GM13977 (cell line): ENCODE results near the gene CBLC.

Source experiments
- DNase-seq: peaks from one replicate; pipeline ENCODE4 v3.0.0; 2012; ENCODE audit warnings: low spot score
- in situ Hi-C: fragments of 300-500 bp; cut with MboI; formaldehyde crosslinking; loops from one replicate; pipeline ENCODE4 v1.12.0; 2022; ENCODE audit warnings: low sequenced_read_pairs, low pct_unique_long_range_greater_than_20kb, mixed read lengths, inconsistent platforms; ENCODE audit not compliant: unreplicated experiment
- TF ChIP-seq, protein P1 (sequence below): IDR thresholded peaks from 2 replicates; pipeline ENCODE4 v1.5.1; 2012; ENCODE audit warnings: mild to moderate bottlenecking, control low read depth; ENCODE audit not compliant: insufficient read depth; ENCODE audit errors: extremely low read depth, missing control alignments

CBLC gene

DNA sequence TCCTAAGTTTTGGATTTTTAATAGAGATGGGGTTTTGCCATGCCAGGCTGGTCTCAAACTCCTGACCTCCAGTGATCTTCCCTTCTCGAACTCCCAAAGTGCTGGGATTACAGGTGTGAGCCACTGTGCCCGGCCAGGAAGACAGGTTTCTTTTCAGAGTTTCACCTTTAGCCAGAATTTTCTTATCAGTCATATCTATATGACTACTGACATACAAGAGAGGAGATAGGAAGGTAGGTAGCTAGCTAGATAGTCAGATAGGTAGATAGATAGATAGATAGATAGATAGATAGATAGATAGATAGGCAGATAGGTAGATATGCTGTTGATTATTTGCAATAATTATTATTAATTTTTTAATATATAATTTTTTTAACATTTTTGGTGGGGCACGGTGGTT lies 7.6 kb downstream of the CBLC start:
- no peak for DNase-seq
- in situ Hi-C loops, result no loop called here
- TF ChIP-seq, protein P1, sequence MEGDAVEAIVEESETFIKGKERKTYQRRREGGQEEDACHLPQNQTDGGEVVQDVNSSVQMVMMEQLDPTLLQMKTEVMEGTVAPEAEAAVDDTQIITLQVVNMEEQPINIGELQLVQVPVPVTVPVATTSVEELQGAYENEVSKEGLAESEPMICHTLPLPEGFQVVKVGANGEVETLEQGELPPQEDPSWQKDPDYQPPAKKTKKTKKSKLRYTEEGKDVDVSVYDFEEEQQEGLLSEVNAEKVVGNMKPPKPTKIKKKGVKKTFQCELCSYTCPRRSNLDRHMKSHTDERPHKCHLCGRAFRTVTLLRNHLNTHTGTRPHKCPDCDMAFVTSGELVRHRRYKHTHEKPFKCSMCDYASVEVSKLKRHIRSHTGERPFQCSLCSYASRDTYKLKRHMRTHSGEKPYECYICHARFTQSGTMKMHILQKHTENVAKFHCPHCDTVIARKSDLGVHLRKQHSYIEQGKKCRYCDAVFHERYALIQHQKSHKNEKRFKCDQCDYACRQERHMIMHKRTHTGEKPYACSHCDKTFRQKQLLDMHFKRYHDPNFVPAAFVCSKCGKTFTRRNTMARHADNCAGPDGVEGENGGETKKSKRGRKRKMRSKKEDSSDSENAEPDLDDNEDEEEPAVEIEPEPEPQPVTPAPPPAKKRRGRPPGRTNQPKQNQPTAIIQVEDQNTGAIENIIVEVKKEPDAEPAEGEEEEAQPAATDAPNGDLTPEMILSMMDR, result no peak

GRCh38 chr19:44785993-44786392 lies 8.3 kb downstream of the CBLC start:
- DNase-seq, result no peak
- in situ Hi-C loops, result no loop called here

DNA sequence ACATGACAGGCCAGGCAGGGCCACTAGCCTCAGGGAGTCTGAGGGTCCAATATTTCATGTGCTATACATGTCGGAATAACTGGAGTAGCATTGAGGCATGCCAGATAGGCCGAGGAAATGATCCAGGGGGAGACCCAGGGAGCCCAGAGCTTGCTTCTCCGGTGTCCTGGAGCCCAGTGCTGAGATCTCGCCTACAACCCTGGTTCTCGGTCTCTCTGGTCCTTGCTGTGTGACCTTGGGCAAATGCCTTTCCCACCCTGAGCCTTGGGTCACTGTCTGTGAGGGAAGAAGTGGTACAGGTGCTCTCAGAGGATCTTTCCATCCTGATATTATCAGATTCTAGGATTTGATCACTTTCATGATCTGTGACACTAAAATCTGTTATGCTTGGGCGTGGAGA lies 11.3 kb downstream of the CBLC start:
- DNase-seq, result no peak
- TF ChIP-seq, protein P1, result no peak
- in situ Hi-C loops, result no loop called here

More at GRCh38 chr19:44785993-44786392, 8.3 kb downstream of the CBLC start:
- TF ChIP-seq, protein P1, result no peak

DNA sequence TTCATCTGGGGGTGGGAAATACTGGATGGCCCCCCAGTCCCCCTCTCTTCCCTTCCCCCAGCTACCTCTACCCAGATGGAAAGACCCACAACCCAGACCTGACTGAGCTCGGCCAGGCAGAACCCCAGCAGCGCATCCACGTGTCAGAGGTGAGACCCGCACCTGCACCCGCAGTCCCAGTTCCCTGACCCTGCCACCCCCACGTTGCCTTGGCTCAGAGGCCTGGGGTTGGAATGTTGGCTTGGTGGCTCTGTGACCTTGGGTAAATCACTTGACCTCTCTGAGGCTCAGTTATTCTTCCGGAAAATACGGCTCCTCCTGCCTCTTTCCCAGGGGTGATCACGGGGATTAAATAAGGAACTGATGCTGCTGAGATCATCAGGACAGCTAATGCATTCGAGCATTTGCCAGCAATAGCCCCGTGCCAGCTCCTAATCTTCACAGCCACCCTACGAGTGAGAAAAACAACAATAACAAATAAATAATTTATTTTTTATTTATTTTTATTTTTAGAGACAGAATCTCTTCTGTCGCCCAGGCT lies 12.3 kb downstream of the CBLC start:
- TF ChIP-seq, protein P1, result no peak
- in situ Hi-C loops, result no loop called here
- DNase-seq, result no peak

DNA sequence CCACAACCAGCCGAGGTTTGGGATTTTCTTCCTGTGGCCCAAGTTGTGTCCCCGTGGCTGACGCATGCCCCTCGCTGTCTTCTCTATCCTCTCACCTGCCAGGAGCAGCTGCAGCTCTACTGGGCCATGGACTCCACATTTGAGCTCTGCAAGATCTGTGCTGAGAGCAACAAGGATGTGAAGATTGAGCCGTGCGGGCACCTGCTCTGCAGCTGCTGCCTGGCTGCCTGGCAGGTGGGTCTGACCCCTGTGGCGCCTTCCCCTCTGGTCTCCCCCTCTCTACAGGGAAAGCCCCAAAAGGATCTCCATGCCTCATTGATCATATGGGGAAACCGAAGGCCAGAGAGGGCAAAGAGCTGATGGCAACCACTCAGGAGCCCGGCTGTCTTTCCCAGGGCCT lies 14.6 kb downstream of the CBLC start:
- in situ Hi-C loops, result no loop called here
- peak; percentile 16 for DNase-seq
- TF ChIP-seq, protein P1, result no peak

DNA sequence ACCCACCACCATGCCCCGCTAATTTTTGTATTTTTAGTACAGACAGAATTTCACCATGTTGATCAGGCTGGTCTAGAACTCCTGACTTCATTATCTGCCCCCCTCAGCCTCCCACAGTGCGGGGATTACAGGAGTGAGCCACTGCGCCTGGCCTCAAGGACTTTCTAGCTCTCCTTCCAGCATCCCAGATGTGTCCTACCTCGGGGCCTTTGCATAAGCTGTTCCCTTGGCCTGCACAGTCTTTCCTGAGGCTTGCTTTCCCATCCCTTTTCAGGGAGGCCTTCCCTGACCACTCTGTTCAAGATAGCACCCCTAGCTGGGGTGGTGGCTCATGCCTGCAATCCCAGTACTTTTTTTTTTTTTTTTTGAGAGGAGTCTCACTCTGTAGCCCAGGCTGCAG lies 16.9 kb downstream of the CBLC start:
- in situ Hi-C loops, result no loop called here
- no peak for DNase-seq
- TF ChIP-seq, protein P1, result no peak
